Fibroblast of peridontal ligament (primary cell): Measurements from ENCODE around the gene GAREM1.
"Not testable (repeated sequence)": the region's sequence is repeated elsewhere in the genome, so short reads cannot be mapped to it uniquely, and the experiment has no call there.

Source experiments
- DNase-seq: peaks from one replicate; pipeline ENCODE4 v3.0.0-alpha.2; 2010; ENCODE audit errors: extremely low read depth

GAREM1 gene

GRCh38 chr18:32291623-32292022, 179.1 kb downstream of the GAREM1 start:
- not testable (repeated sequence) for DNase-seq

GRCh38 chr18:32290810-32291209, 179.9 kb downstream of the GAREM1 start:
- DNase-seq = no peak

- DNase-seq = peak; percentile 78
Measured at GRCh38 chr18:32289483-32290075, 181.1 kb downstream of the GAREM1 start.

GRCh38 chr18:32287873-32288272, 182.8 kb downstream of the GAREM1 start:
- no peak for DNase-seq

- DNase-seq = no peak
Measured at GRCh38 chr18:32287249-32287648, 183.4 kb downstream of the GAREM1 start.

GRCh38 chr18:32286749-32287148, 183.9 kb downstream of the GAREM1 start:
- DNase-seq = no peak

- no peak for DNase-seq
Measured at GRCh38 chr18:32284284-32284683, 186.4 kb downstream of the GAREM1 start.

GRCh38 chr18:32280911-32281310, 189.8 kb downstream of the GAREM1 start:
- no peak for DNase-seq

GRCh38 chr18:32280188-32280783, 190.4 kb downstream of the GAREM1 start:
- DNase-seq = no peak

- no peak for DNase-seq
Measured at GRCh38 chr18:32278177-32278799, 192.4 kb downstream of the GAREM1 start.

GRCh38 chr18:32277549-32277948, 193.1 kb downstream of the GAREM1 start:
- DNase-seq = no peak

- no peak for DNase-seq
Measured at GRCh38 chr18:32276906-32277305, 193.8 kb downstream of the GAREM1 start.

GRCh38 chr18:32276256-32276655, 194.4 kb downstream of the GAREM1 start:
- DNase-seq = no peak

- DNase-seq = no peak
Measured at GRCh38 chr18:32275221-32275620, 195.5 kb downstream of the GAREM1 start.

- no peak for DNase-seq
Measured at GRCh38 chr18:32274307-32274706, 196.4 kb downstream of the GAREM1 start.

- DNase-seq = peak; percentile 47
Measured at GRCh38 chr18:32271672-32272208, 198.9 kb downstream of the GAREM1 start.

- no peak for DNase-seq
Measured at GRCh38 chr18:32270341-32270740, 200.3 kb downstream of the GAREM1 start.

GRCh38 chr18:32267463-32267862, 203.2 kb downstream of the GAREM1 start:
- no peak for DNase-seq

GRCh38 chr18:32264401-32264800, 206.3 kb downstream of the GAREM1 start:
- no peak for DNase-seq

- no peak for DNase-seq
Measured at GRCh38 chr18:32262092-32262491, 208.6 kb downstream of the GAREM1 start.

- no peak for DNase-seq
Measured at GRCh38 chr18:32261003-32261402, 209.7 kb downstream of the GAREM1 start.

- no peak for DNase-seq
Measured at GRCh38 chr18:32259553-32259952, 211.1 kb downstream of the GAREM1 start.

- DNase-seq = no peak
Measured at GRCh38 chr18:32258558-32259204, 212.0 kb downstream of the GAREM1 start.
